ENCODE data around the gene PRDX2. TPM values are rescaled to one million over a fixed set of nuclear protein-coding genes. Genes with fewer than 3 reads are reported as not detected.
A peak's percentile ranks its signal among the peaks of the same experiment; 100 is the strongest.

PRDX2 gene
- total RNA-seq, 1 donor from 2014 or later: 166 TPM

DNA sequence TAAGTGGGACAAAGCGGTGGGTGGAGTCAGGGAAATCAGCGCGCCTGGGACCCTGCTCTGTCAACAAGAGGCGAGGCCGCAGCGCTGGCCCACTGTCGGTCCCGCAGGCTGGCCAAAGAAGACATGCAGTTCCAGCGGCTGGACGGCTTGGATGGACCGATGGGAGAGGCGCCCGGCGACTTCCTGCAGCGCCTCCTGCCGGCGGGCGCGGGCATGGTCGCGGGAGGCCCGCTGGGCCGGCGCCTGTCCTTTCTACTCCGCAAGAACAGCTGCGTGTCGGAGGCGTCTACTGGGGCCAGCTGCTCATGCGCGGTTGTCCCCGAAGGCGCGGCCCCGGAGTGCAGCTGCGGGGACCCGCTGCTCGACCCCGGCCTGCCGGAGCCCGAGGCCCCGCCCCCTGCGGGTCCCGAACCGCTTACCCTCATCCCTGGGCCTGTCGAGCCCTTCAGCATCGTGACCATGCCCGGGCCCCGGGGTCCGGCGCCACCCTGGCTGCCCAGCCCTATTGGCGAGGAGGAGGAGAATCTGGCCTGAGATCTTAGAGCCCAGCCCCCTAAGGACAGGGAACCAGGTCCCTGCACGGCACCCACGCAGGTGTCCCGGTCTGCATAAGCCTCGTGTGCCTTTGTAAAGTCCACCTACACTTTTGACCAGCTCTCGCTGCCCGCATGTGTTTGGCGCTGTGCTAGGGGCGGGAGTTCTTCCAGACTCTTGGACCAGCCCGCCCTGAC lies 43.9 kb downstream of the PRDX2 start:
- H3K27ac Mint-ChIP-seq (ENCODE audit: unreplicated experiment): peak overlapping the region; percentile 47
- Histone ChIP-seq H3K27ac (ENCODE audit: low read depth, low read length) (no peak overlapping the region), H3K4me2 (ENCODE audit: low read length) (peak overlapping the region; percentile 80), H3K4me1 (ENCODE audit: insufficient read depth, low read length) (no peaks in the 10 kb centered on the region), H3K9ac (ENCODE audit: low read length) (peak overlapping the region; percentile 5), H3K4me3 (ENCODE audit: insufficient read depth, low read depth, low read length) (peak overlapping the region; percentile 42), H2AFZ (ENCODE audit: low read depth, low read length) (peak overlapping the region; percentile 81), H3K9me3 (ENCODE audit: insufficient read depth, low read depth, low read length) (no peaks in the 10 kb centered on the region), H3K27me3 (ENCODE audit: insufficient read depth, low read length) (no peaks in the 10 kb centered on the region), H3K36me3 (ENCODE audit: insufficient read depth, low read length) (no peaks in the 10 kb centered on the region), H3K79me2 (ENCODE audit: insufficient read depth, low read length) (no peaks in the 10 kb centered on the region), H4K20me1 (ENCODE audit: insufficient read depth, low read length) (no peaks in the 10 kb centered on the region)
- no peaks in the 10 kb centered on the region for H3K36me3 Mint-ChIP-seq (ENCODE audit: low read depth, unreplicated experiment)
- peaks cover 12% of the 10 kb centered on the region for H3K27me3 Mint-ChIP-seq (ENCODE audit: low read depth, unreplicated experiment)
- DNase-seq (ENCODE audit: low read depth) (peak; percentile 34), FAIRE-seq (no peak)
- H3K9me3 Mint-ChIP-seq (ENCODE audit: unreplicated experiment): no peaks in the 10 kb centered on the region
- peak overlapping the region; percentile 16 for H3K4me3 Mint-ChIP-seq (ENCODE audit: unreplicated experiment)
- H3K4me1 Mint-ChIP-seq (ENCODE audit: low read depth, unreplicated experiment): no peaks in the 10 kb centered on the region
- TF ChIP-seq, protein P1, sequence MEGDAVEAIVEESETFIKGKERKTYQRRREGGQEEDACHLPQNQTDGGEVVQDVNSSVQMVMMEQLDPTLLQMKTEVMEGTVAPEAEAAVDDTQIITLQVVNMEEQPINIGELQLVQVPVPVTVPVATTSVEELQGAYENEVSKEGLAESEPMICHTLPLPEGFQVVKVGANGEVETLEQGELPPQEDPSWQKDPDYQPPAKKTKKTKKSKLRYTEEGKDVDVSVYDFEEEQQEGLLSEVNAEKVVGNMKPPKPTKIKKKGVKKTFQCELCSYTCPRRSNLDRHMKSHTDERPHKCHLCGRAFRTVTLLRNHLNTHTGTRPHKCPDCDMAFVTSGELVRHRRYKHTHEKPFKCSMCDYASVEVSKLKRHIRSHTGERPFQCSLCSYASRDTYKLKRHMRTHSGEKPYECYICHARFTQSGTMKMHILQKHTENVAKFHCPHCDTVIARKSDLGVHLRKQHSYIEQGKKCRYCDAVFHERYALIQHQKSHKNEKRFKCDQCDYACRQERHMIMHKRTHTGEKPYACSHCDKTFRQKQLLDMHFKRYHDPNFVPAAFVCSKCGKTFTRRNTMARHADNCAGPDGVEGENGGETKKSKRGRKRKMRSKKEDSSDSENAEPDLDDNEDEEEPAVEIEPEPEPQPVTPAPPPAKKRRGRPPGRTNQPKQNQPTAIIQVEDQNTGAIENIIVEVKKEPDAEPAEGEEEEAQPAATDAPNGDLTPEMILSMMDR (IDR thresholded peaks at IDR 0.05; ENCODE audit: insufficient read depth, low read depth, low read length): peak; percentile 59
- TF ChIP-seq EZH2 (IDR thresholded peaks at IDR 0.05; ENCODE audit: insufficient read depth, low read length): no peak

DNA sequence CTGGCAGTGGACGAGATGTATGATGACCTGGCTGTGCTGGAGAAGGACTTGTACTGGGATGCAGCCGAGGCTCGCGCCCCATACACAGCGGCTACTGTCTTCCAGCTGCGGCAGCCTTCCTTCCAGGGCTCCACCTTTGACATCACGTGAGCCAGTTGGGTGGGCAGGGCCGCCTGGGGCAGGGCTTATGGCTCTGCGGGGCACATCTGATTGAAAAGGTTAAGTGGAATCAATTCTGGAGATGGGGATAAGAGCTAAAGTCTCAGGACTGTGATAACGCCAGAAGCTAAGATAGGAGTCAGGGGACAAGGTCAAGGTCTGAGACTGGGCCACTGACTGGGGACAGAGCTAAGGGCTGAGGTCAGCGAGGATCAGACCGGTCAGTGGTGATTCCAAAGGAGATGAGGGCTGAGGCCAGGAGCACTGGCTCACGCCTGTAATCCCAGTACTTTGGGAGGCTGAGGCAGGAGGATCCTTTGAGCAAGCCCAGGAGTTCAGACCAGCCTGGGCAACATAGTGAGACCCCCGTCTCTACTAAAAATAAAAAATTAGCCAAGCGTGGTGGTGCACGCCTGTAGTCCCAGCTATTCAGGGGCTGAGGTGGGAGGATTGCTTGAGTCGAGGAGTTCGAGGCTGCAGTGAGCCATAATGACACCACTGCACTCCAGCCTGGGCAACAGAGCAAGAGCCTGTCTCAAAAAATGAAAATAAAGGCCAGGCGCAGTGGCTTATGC lies 45.3 kb downstream of the PRDX2 start:
- Histone ChIP-seq H3K4me1 (ENCODE audit: insufficient read depth, low read length) (no peaks in the 10 kb centered on the region), H3K9me3 (ENCODE audit: insufficient read depth, low read depth, low read length) (no peaks in the 10 kb centered on the region), H3K36me3 (ENCODE audit: insufficient read depth, low read length) (no peaks in the 10 kb centered on the region), H3K4me3 (ENCODE audit: insufficient read depth, low read depth, low read length) (no peak overlapping the region), H3K9ac (ENCODE audit: low read length) (no peak overlapping the region), H2AFZ (ENCODE audit: low read depth, low read length) (no peak overlapping the region), H3K27me3 (ENCODE audit: insufficient read depth, low read length) (peaks cover 3% of the 10 kb centered on the region), H4K20me1 (ENCODE audit: insufficient read depth, low read length) (no peaks in the 10 kb centered on the region), H3K27ac (ENCODE audit: low read depth, low read length) (no peak overlapping the region), H3K4me2 (ENCODE audit: low read length) (no peak overlapping the region), H3K79me2 (ENCODE audit: insufficient read depth, low read length) (no peaks in the 10 kb centered on the region)
- Mint-ChIP-seq H3K36me3 (ENCODE audit: low read depth, unreplicated experiment) (no peaks in the 10 kb centered on the region), H3K4me1 (ENCODE audit: low read depth, unreplicated experiment) (no peaks in the 10 kb centered on the region), H3K4me3 (ENCODE audit: unreplicated experiment) (no peak overlapping the region), H3K27me3 (ENCODE audit: low read depth, unreplicated experiment) (peaks cover 23% of the 10 kb centered on the region), H3K9me3 (ENCODE audit: unreplicated experiment) (no peaks in the 10 kb centered on the region), H3K27ac (ENCODE audit: unreplicated experiment) (no peak overlapping the region)
- no peak for TF ChIP-seq EZH2 (IDR thresholded peaks at IDR 0.05; ENCODE audit: insufficient read depth, low read length)
- TF ChIP-seq, protein P1 (IDR thresholded peaks at IDR 0.05; ENCODE audit: insufficient read depth, low read depth, low read length): no peak
- FAIRE-seq (peak; percentile 26), DNase-seq (ENCODE audit: low read depth) (no peak)

All from astrocyte (in vitro differentiated cells and primary cell).